ENCODE measurements around the gene PLCH2. TPM values are rescaled to one million over a fixed set of nuclear protein-coding genes. Genes with fewer than 3 reads are reported as not detected.

The PLCH2 gene
- polyA plus RNA-seq, 1 donor from 2014 or later: 5.7 TPM

DNA sequence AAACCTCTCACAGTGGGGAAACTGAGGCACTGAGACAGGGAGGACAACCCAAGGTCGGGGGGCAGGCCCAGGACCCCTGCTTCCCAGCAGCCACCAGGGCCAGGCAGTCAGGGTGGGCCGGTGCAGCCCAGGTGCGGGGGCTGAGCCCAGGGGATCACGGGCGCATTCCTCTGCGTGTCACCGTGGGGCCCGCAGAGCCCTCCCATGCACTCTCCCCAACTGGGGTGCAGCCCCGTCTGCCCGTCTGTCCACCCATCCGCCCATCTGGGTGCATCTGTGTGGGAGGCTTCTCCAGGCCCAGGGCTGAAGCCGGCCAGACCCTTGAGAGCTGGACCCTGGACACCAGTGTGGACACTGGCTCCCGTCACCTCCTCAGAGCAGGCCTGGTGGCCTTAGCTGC lies 2.9 kb upstream of the PLCH2 start:
- H3K9ac ChIP-seq (ENCODE audit: low read length): no peak overlapping the region
- H3K9me2 ChIP-seq (ENCODE audit: insufficient read depth, low read length): no peaks in the 10 kb centered on the region
- H3K9me3 ChIP-seq (ENCODE audit: low read length): no peaks in the 10 kb centered on the region
- H3F3A ChIP-seq (ENCODE audit: insufficient read depth, low read length, poor library complexity, severe bottlenecking): no peaks in the 10 kb centered on the region
- no peak overlapping the region for H3K4me3 ChIP-seq (ENCODE audit: low read length)
- no peak overlapping the region for H2AFZ ChIP-seq (ENCODE audit: low read depth, low read length)
- no peaks in the 10 kb centered on the region for H3K27me3 ChIP-seq (ENCODE audit: insufficient read depth, low read depth, low read length)
- H3K27ac ChIP-seq (ENCODE audit: low read length): no peak overlapping the region
- TF ChIP-seq, protein P1, sequence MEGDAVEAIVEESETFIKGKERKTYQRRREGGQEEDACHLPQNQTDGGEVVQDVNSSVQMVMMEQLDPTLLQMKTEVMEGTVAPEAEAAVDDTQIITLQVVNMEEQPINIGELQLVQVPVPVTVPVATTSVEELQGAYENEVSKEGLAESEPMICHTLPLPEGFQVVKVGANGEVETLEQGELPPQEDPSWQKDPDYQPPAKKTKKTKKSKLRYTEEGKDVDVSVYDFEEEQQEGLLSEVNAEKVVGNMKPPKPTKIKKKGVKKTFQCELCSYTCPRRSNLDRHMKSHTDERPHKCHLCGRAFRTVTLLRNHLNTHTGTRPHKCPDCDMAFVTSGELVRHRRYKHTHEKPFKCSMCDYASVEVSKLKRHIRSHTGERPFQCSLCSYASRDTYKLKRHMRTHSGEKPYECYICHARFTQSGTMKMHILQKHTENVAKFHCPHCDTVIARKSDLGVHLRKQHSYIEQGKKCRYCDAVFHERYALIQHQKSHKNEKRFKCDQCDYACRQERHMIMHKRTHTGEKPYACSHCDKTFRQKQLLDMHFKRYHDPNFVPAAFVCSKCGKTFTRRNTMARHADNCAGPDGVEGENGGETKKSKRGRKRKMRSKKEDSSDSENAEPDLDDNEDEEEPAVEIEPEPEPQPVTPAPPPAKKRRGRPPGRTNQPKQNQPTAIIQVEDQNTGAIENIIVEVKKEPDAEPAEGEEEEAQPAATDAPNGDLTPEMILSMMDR (IDR thresholded peaks at IDR 0.05; ENCODE audit: poor library complexity, severe bottlenecking): no peak
- no peaks in the 10 kb centered on the region for H3K36me3 ChIP-seq (ENCODE audit: insufficient read depth, low read length)
- no peaks in the 10 kb centered on the region for H3K79me2 ChIP-seq (replicated peaks; ENCODE audit: insufficient read depth, low read length)
- H3K4me2 ChIP-seq (ENCODE audit: low read length): no peak overlapping the region
- H4K20me1 ChIP-seq (ENCODE audit: insufficient read depth): no peaks in the 10 kb centered on the region

DNA sequence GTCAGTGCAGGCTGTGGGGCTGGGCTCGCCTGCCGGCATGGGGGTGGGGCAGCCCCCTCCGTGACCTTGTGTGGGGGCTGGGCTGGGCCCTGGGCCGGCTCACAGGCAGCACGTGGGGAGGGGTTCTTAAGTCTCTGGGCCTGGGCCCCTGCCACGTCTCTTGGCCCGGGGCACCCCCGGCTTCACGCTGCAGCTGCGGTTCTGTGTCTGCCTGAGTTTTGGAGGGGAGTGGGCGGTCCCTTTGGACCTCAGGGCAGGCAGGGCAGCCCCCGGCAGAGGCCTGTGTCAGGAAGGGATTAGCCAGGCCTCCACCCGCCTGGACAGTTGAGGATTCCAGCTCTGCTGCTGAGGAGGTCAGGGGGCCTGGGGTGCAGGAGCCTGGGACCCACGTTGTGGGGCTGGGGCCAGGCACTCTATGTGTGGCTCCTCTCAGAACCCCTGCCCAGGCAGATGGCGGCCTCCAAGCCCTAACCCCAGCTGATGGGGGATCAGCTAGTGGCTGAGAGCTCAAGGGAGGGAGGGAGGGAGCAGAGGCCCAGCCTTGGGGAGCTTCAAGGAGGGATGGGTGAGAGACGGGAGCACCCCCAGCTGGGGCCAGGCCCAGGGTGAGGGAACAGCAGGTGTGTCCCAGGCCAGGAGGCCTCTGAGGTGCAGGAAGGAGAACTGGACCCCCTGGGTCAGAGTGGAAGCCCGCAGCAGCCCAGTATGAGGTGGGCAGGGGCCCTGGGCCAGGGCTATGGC lies 1.8 kb upstream of the PLCH2 start:
- H3K4me2 ChIP-seq (ENCODE audit: low read length): no peak overlapping the region
- H3K27me3 ChIP-seq (ENCODE audit: insufficient read depth, low read depth, low read length): no peaks in the 10 kb centered on the region
- TF ChIP-seq TAF1 (IDR thresholded peaks at IDR 0.05; ENCODE audit: low read depth) (no peak), MXI1 (conservative IDR thresholded peaks at IDR 0.05; ENCODE audit: poor library complexity, severe bottlenecking) (no peak), POLR2AphosphoS5 (IDR thresholded peaks at IDR 0.05) (no peak), EZH2 (IDR thresholded peaks at IDR 0.05; ENCODE audit: borderline replicate concordance, insufficient read depth, low read length, poor library complexity, severe bottlenecking) (no peak), RAD21 (conservative IDR thresholded peaks at IDR 0.05) (no peak), SMC3 (conservative IDR thresholded peaks at IDR 0.05; ENCODE audit: poor library complexity) (no peak), EP300 (conservative IDR thresholded peaks at IDR 0.05; ENCODE audit: poor library complexity, severe bottlenecking) (no peak)
- TF ChIP-seq, protein P2, sequence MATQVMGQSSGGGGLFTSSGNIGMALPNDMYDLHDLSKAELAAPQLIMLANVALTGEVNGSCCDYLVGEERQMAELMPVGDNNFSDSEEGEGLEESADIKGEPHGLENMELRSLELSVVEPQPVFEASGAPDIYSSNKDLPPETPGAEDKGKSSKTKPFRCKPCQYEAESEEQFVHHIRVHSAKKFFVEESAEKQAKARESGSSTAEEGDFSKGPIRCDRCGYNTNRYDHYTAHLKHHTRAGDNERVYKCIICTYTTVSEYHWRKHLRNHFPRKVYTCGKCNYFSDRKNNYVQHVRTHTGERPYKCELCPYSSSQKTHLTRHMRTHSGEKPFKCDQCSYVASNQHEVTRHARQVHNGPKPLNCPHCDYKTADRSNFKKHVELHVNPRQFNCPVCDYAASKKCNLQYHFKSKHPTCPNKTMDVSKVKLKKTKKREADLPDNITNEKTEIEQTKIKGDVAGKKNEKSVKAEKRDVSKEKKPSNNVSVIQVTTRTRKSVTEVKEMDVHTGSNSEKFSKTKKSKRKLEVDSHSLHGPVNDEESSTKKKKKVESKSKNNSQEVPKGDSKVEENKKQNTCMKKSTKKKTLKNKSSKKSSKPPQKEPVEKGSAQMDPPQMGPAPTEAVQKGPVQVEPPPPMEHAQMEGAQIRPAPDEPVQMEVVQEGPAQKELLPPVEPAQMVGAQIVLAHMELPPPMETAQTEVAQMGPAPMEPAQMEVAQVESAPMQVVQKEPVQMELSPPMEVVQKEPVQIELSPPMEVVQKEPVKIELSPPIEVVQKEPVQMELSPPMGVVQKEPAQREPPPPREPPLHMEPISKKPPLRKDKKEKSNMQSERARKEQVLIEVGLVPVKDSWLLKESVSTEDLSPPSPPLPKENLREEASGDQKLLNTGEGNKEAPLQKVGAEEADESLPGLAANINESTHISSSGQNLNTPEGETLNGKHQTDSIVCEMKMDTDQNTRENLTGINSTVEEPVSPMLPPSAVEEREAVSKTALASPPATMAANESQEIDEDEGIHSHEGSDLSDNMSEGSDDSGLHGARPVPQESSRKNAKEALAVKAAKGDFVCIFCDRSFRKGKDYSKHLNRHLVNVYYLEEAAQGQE (IDR thresholded peaks at IDR 0.05; ENCODE audit: borderline replicate concordance): no peak
- H3K9ac ChIP-seq (ENCODE audit: low read length): no peak overlapping the region
- no peaks in the 10 kb centered on the region for H3F3A ChIP-seq (ENCODE audit: insufficient read depth, low read length, poor library complexity, severe bottlenecking)
- no peak overlapping the region for H3K4me3 ChIP-seq (ENCODE audit: low read length)
- no peaks in the 10 kb centered on the region for H4K20me1 ChIP-seq (ENCODE audit: insufficient read depth)
- H2AFZ ChIP-seq (ENCODE audit: low read depth, low read length): no peak overlapping the region
- no peaks in the 10 kb centered on the region for H3K9me2 ChIP-seq (ENCODE audit: insufficient read depth, low read length)
- no peaks in the 10 kb centered on the region for H3K79me2 ChIP-seq (replicated peaks; ENCODE audit: insufficient read depth, low read length)
- H3K36me3 ChIP-seq (ENCODE audit: insufficient read depth, low read length): no peaks in the 10 kb centered on the region
- H3K27ac ChIP-seq (ENCODE audit: low read length): no peak overlapping the region
- no peaks in the 10 kb centered on the region for H3K9me3 ChIP-seq (ENCODE audit: low read length)
